Smooth muscle cell (in vitro differentiated cells): ENCODE results near the gene RPL18. TPM values are rescaled to one million over a fixed set of nuclear protein-coding genes. Genes with fewer than 3 reads are reported as not detected.

Experiments used
- DNase-seq: peaks from one replicate; lab custom pipeline; 2025; ENCODE audit not compliant: unreplicated experiment; lab: John Stamatoyannopoulos, UW
- H2AFZ ChIP-seq: fragments of 200-600 bp; sonication (generic); 2 replicates; pipeline ENCODE4 v1.6.0; 2016; ENCODE audit warnings: antibody characterized with exemption, low read depth, mild to moderate bottlenecking
- H3F3A ChIP-seq: fragments of 200-600 bp; sonication (generic); 2 replicates; pipeline ENCODE4 v1.6.0; 2017; ENCODE audit warnings: antibody characterized with exemption, low read depth
- H3K27ac ChIP-seq: fragments of 200-600 bp; sonication (generic); 2 replicates; pipeline ENCODE4 v1.5.1; 2016; ENCODE audit warnings: low read depth, mild to moderate bottlenecking
- H3K27me3 ChIP-seq: fragments of 200-600 bp; sonication (generic); 2 replicates; pipeline ENCODE4 v1.6.1; 2016; ENCODE audit warnings: low read depth, mild to moderate bottlenecking
- H3K36me3 ChIP-seq: fragments of 200-600 bp; sonication (generic); 2 replicates; pipeline ENCODE4 v1.5.1; 2016; ENCODE audit warnings: low read depth
- H3K4me1 ChIP-seq: fragments of 200-600 bp; sonication (generic); 2 replicates; pipeline ENCODE4 v1.5.1; 2016; ENCODE audit warnings: low read depth
- H3K4me2 ChIP-seq: fragments of 200-600 bp; sonication (generic); 2 replicates; pipeline ENCODE4 v1.6.0; 2016; ENCODE audit warnings: mild to moderate bottlenecking
- H3K4me3 ChIP-seq: fragments of 200-600 bp; sonication (generic); 2 replicates; pipeline ENCODE4 v1.5.1; 2016; ENCODE audit warnings: mild to moderate bottlenecking
- H3K79me2 ChIP-seq: fragments of 200-600 bp; sonication (generic); 2 replicates; pipeline ENCODE4 v1.6.0; 2016; ENCODE audit warnings: low read depth, mild to moderate bottlenecking
- H3K9ac ChIP-seq: fragments of 200-600 bp; sonication (generic); 2 replicates; pipeline ENCODE4 v1.6.0; 2016; ENCODE audit warnings: low read depth
- H3K9me3 ChIP-seq: fragments of 200-600 bp; sonication (generic); replicated peaks from 2 replicates; pipeline ENCODE4 v1.5.1; 2016; ENCODE audit warnings: low read depth
- H4K20me1 ChIP-seq: fragments of 200-600 bp; sonication (generic); 2 replicates; pipeline ENCODE4 v1.6.0; 2016; ENCODE audit warnings: low read depth
- CTCF ChIP-seq: fragments of 200-600 bp; sonication (generic); IDR thresholded peaks from 2 replicates; pipeline ENCODE4 v1.5.1; 2017; ENCODE audit warnings: borderline replicate concordance, mild to moderate bottlenecking, antibody characterized with exemption; ENCODE audit not compliant: insufficient read depth, poor library complexity, severe bottlenecking
- WGBS: methylation state at CpG from one replicate; pipeline ENCODE4 v1.1.7; 2016; ENCODE audit warnings: low lambda C conversion rate; 5-methylcytosine and 5-hydroxymethylcytosine counted together
- polyA plus RNA-seq: library from polyadenylated mRNA; unstranded; fragments of >200 nt; fragmentation: Nextera tagmentation; extraction: Ambion mirVana; gene quantifications from 2 replicates; pipeline ENCODE4 v1.2.1, GENCODE V29; 2016
- total RNA-seq: library from RNA; depleted of rRNA; stranded (reverse); fragments of >200 nt; gene quantifications from 2 replicates; pipeline ENCODE4 v1.2.3, GENCODE V29; 2014

The RPL18 gene
- total and polyA plus RNA-seq, 2 experiments from 2014 or later: 666 to 1,519 TPM

- Histone ChIP-seq H3K27me3 (no peaks in the 10 kb centered on the region), H3K27ac (no peak overlapping the region), H3K4me2 (no peak overlapping the region), H3K79me2 (no peaks in the 10 kb centered on the region), H3F3A (no peaks in the 10 kb centered on the region), H4K20me1 (no peaks in the 10 kb centered on the region), H3K4me1 (no peaks in the 10 kb centered on the region), H3K36me3 (no peaks in the 10 kb centered on the region), H3K9me3 (no peaks in the 10 kb centered on the region), H2AFZ (no peak overlapping the region), H3K4me3 (no peak overlapping the region), H3K9ac (no peak overlapping the region)
- 99% methylated on average over 24 of the region's 39 CpGs for WGBS
- DNase-seq: no peak
- no peak for TF ChIP-seq CTCF
Measured at GRCh38 chr19:48603449-48603848, 15.5 kb downstream of the RPL18 start.

- Histone ChIP-seq H3K9ac (no peak overlapping the region), H3K9me3 (no peaks in the 10 kb centered on the region), H3K27me3 (no peaks in the 10 kb centered on the region), H3K36me3 (no peaks in the 10 kb centered on the region), H2AFZ (no peak overlapping the region), H3K4me3 (no peak overlapping the region), H3F3A (no peaks in the 10 kb centered on the region), H3K4me1 (no peaks in the 10 kb centered on the region), H3K27ac (no peak overlapping the region), H3K79me2 (no peaks in the 10 kb centered on the region), H4K20me1 (no peaks in the 10 kb centered on the region), H3K4me2 (no peak overlapping the region)
- DNase-seq: no peak
- WGBS: 93% methylated on average over 9 of the region's 9 CpGs
- TF ChIP-seq CTCF: no peak
Measured at GRCh38 chr19:48603001-48603400, 16.0 kb downstream of the RPL18 start.

- H3K27me3 ChIP-seq: no peaks in the 10 kb centered on the region
- H3K9ac ChIP-seq: no peak overlapping the region
- 91% methylated on average over 15 of the region's 21 CpGs for WGBS
Measured at GRCh38 chr19:48600679-48601417, 18.1 kb downstream of the RPL18 start.

More at GRCh38 chr19:48600679-48601417, 18.1 kb downstream of the RPL18 start:
- TF ChIP-seq CTCF: no peak
- Histone ChIP-seq H3K4me1 (no peaks in the 10 kb centered on the region), H3K27ac (no peak overlapping the region), H4K20me1 (no peaks in the 10 kb centered on the region), H3F3A (no peaks in the 10 kb centered on the region), H3K36me3 (no peaks in the 10 kb centered on the region), H3K4me3 (no peak overlapping the region), H2AFZ (no peak overlapping the region), H3K4me2 (no peak overlapping the region), H3K79me2 (no peaks in the 10 kb centered on the region), H3K9me3 (no peaks in the 10 kb centered on the region)
- no peak for DNase-seq
